Caco-2 (cell line): ENCODE data around the gene LIN37. TPM values are rescaled to one million over a fixed set of nuclear protein-coding genes. Genes with fewer than 3 reads are reported as not detected.

Experiments used
- BruUV-seq: library from RNA; stranded (reverse); fragments of 400-500 nt; replicated peaks from 2 replicates; lab custom pipeline; 2021; lab: Mats Ljungman, UMichigan
- CTCF ChIA-PET: fragments of 300-600 bp; sonication (Branson Sonifier 250); formaldehyde crosslinking; loops from one replicate; lab custom pipeline; 2022; ENCODE audit warnings: antibody characterized with exemption; lab: Charles Lee
- POLR2A ChIA-PET: fragments of 300-600 bp; sonication (Branson Sonifier 250); formaldehyde crosslinking; loops from one replicate; lab custom pipeline; 2022; ENCODE audit warnings: antibody characterized with exemption; lab: Charles Lee
- DNase-seq, 2 experiments: peaks; one replicate each; pipeline versions ENCODE4 v3.0.0 to v3.0.0-alpha.2; 2020 to 2022
- H3K27me3 ChIP-seq: replicated peaks from 2 replicates; pipeline ENCODE4 v1.6.0; 2011; ENCODE audit warnings: low read length; ENCODE audit not compliant: control insufficient read depth, insufficient read depth
- H3K36me3 ChIP-seq: 2 replicates; pipeline ENCODE4 v1.5.1; 2011; ENCODE audit warnings: low read length; ENCODE audit not compliant: control insufficient read depth, insufficient read depth
- H3K4me1 ChIP-seq: fragments of 250-450 bp; sonication (Bioruptor Pico); 2 replicates; pipeline ENCODE4 v1.5.1; 2020; ENCODE audit warnings: mild to moderate bottlenecking
- H3K4me3 ChIP-seq: 2 replicates; pipeline ENCODE4 v1.5.1; 2011; ENCODE audit warnings: low read depth, mild to moderate bottlenecking, control low read depth, low read length
- H3K9me3 ChIP-seq: fragments of 250-450 bp; sonication (Bioruptor Pico); 2 replicates; pipeline ENCODE4 v1.5.1; 2020; ENCODE audit warnings: mild to moderate bottlenecking, moderate library complexity
- H3K27ac Mint-ChIP-seq: one replicate; pipeline ENCODE4 v1.8.0; 2022; ENCODE audit warnings: mixed read lengths; ENCODE audit not compliant: unreplicated experiment
- H3K27me3 Mint-ChIP-seq: one replicate; pipeline ENCODE4 v1.8.0; 2022; ENCODE audit warnings: mixed read lengths; ENCODE audit not compliant: insufficient read depth, unreplicated experiment
- H3K36me3 Mint-ChIP-seq: one replicate; pipeline ENCODE4 v1.8.0; 2022; ENCODE audit warnings: mild to moderate bottlenecking, mixed read lengths; ENCODE audit not compliant: insufficient read depth, unreplicated experiment
- H3K4me1 Mint-ChIP-seq: one replicate; pipeline ENCODE4 v1.8.0; 2022; ENCODE audit warnings: low read depth, mixed read lengths; ENCODE audit not compliant: unreplicated experiment
- H3K4me3 Mint-ChIP-seq: one replicate; pipeline ENCODE4 v1.8.0; 2022; ENCODE audit warnings: mild to moderate bottlenecking, moderate library complexity, mixed read lengths; ENCODE audit not compliant: unreplicated experiment
- H3K9me3 Mint-ChIP-seq: one replicate; pipeline ENCODE4 v1.8.0; 2022; ENCODE audit warnings: mixed read lengths; ENCODE audit not compliant: unreplicated experiment
- CTCF ChIP-seq, 2 experiments: fragments of 200-600 bp in 1 of 2; IDR thresholded peaks; 1 replicate in 1 of 2; 2 replicates in 1 of 2; pipeline versions ENCODE4 v1.5.1 to v1.8.0; 2011 to 2022; ENCODE audit warnings: antibody characterized with exemption in 1 of 2, control low read depth in 1 of 2, inconsistent platforms in 1 of 2, low read depth in 1 of 2, low read length in 1 of 2, mild to moderate bottlenecking in 1 of 2, moderate library complexity in 1 of 2; ENCODE audit not compliant: insufficient read depth in 1 of 2, severe bottlenecking in 1 of 2, unreplicated experiment in 1 of 2
- intact Hi-C: fragments of 100-400 bp; cut with micrococcal nuclease; formaldehyde crosslinking; loops from one replicate; pipeline ENCODE4 v1.10.0; 2022; ENCODE audit not compliant: unreplicated experiment
- total RNA-seq: library from RNA; stranded (reverse); gene quantifications from 2 replicates; pipeline ENCODE4 v1.2.3, GENCODE V29; 2022

The LIN37 gene
- total RNA-seq, 1 experiment from 2014 or later = 10.2 TPM

DNA sequence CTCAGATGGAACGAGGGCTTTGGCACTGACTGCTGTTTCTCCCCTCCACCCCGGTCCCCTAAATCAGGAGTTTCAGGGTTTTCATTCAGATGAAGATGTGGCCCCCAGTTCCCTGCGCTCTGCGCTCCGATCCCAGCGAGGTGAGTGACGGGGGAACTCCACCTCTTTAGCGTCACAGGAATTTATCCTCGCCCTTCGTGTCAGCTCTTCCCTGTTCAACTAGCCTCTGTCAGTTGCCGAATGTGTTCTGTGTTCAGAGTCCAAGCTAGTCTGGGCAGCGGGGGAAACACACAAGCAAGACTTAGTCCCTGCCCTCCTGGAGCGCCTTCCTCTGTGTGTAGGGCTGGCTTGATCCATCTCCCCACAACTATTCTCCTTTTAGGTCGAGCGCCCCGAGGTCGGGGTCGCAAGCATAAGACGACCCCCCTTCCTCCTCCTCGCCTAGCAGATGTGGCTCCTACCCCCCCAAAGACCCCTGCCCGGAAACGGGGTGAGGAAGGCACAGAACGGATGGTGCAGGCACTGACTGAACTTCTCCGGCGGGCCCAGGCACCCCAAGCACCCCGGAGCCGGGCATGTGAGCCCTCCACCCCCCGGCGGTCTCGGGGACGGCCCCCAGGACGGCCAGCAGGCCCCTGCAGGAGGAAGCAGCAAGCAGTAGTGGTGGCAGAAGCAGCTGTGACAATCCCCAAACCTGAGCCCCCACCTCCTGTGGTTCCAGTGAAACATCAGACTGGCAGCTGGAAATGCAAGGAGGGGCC is 28.8 kb upstream of the LIN37 start:
- peaks cover 8% of the 10 kb centered on the region for H3K4me1 ChIP-seq
- H3K4me3 Mint-ChIP-seq = peak overlapping the region; percentile 79
- no peak for DNase-seq
- H3K4me3 ChIP-seq = no peak overlapping the region; the same call in 1 of the 2 replicates
- H3K4me1 Mint-ChIP-seq = peaks cover 14% of the 10 kb centered on the region
- no peaks in the 10 kb centered on the region for H3K9me3 Mint-ChIP-seq
- H3K27me3 Mint-ChIP-seq = no peaks in the 10 kb centered on the region
- no peaks in the 10 kb centered on the region for H3K27me3 ChIP-seq
- peak overlapping the region; percentile 63 for H3K27ac Mint-ChIP-seq
- TF ChIP-seq CTCF (IDR thresholded peaks at IDR 0.05; ENCODE audit: insufficient read depth in 1 of 2, low read depth in 1 of 2, low read length in 1 of 2, severe bottlenecking in 1 of 2, unreplicated experiment in 1 of 2) = no peak
- peaks cover 51% of the 10 kb centered on the region for H3K36me3 Mint-ChIP-seq
- BruUV-seq = no TSS peak
- peaks cover 4% of the 10 kb centered on the region for H3K36me3 ChIP-seq
- ChIA-PET POLR2A (no interaction called here), CTCF (interaction anchor here (1.0 kb wide), 1 partner anchor 21 kb away, joined by 5 read pairs; no protein-coding TSS in a partner anchor)
- no peaks in the 10 kb centered on the region for H3K9me3 ChIP-seq
- intact Hi-C loops = loop anchor here (5.0 kb wide), 1 partner anchor 72 kb away; the partner anchor contains the start of gene COX6B1

- Mint-ChIP-seq H3K9me3 (no peaks in the 10 kb centered on the region), H3K27ac (no peak overlapping the region), H3K36me3 (peaks cover 55% of the 10 kb centered on the region), H3K27me3 (no peaks in the 10 kb centered on the region), H3K4me1 (peaks cover 8% of the 10 kb centered on the region), H3K4me3 (no peak overlapping the region)
- BruUV-seq = no TSS peak
- CTCF ChIA-PET = no interaction called here
- peaks cover 4% of the 10 kb centered on the region for H3K36me3 ChIP-seq
- intact Hi-C loops = no loop called here
- POLR2A ChIA-PET = no interaction called here
- H3K9me3 ChIP-seq = no peaks in the 10 kb centered on the region
- no peak for TF ChIP-seq CTCF (IDR thresholded peaks at IDR 0.05; ENCODE audit: insufficient read depth in 1 of 2, low read depth in 1 of 2, low read length in 1 of 2, severe bottlenecking in 1 of 2, unreplicated experiment in 1 of 2)
- H3K27me3 ChIP-seq = no peaks in the 10 kb centered on the region
- peaks cover 7% of the 10 kb centered on the region for H3K4me1 ChIP-seq
- no peak overlapping the region for H3K4me3 ChIP-seq
- no peak for DNase-seq
These were observed 28.2 kb upstream of the LIN37 start for GRCh38 chr19:35720163-35720524.

DNA sequence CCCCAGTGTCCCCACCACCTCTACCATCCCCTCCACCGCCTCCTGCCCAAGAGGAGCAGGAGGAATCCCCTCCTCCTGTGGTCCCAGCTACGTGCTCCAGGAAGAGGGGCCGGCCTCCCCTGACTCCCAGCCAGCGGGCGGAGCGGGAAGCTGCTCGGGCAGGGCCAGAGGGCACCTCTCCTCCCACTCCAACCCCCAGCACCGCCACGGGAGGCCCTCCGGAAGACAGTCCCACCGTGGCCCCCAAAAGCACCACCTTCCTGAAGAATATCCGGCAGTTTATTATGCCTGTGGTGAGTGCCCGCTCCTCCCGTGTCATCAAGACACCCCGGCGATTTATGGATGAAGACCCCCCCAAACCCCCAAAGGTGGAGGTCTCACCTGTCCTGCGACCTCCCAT is 27.7 kb upstream of the LIN37 start:
- Mint-ChIP-seq H3K4me1 (peaks cover 7% of the 10 kb centered on the region), H3K27me3 (no peaks in the 10 kb centered on the region), H3K36me3 (peaks cover 60% of the 10 kb centered on the region), H3K9me3 (no peaks in the 10 kb centered on the region), H3K4me3 (no peak overlapping the region), H3K27ac (no peak overlapping the region)
- DNase-seq = no peak
- Histone ChIP-seq H3K4me1 (peaks cover 2% of the 10 kb centered on the region), H3K4me3 (no peak overlapping the region), H3K36me3 (peaks cover 4% of the 10 kb centered on the region), H3K9me3 (no peaks in the 10 kb centered on the region), H3K27me3 (no peaks in the 10 kb centered on the region)
- ChIA-PET CTCF (no interaction called here), POLR2A (no interaction called here)
- TF ChIP-seq CTCF (IDR thresholded peaks at IDR 0.05; ENCODE audit: insufficient read depth in 1 of 2, low read depth in 1 of 2, low read length in 1 of 2, severe bottlenecking in 1 of 2, unreplicated experiment in 1 of 2) = no peak
- BruUV-seq = no TSS peak
- intact Hi-C loops = no loop called here
